K562 (cell line): ENCODE data around the gene C2CD2L. TPM values are rescaled to one million over a fixed set of nuclear protein-coding genes. Genes with fewer than 3 reads are reported as not detected.

Experiments
- ATAC-seq: fragments of 200-7000 bp; cut with Tn5 transposase; 3 replicates; pipeline ENCODE4 v1.9.1; 2020; ENCODE audit warnings: moderate library complexity
- BruUV-seq: library from RNA; stranded (reverse); fragments of 400-500 nt; replicated peaks from 2 replicates; lab custom pipeline; 2021; lab: Mats Ljungman, UMichigan
- CTCF ChIA-PET: fragments of 300-600 bp; formaldehyde crosslinking; extraction: SDS; loops from one replicate; lab custom pipeline; 2021; ENCODE audit warnings: low intra/inter-chr PET ratio; lab: Yijun Ruan, JAX
- POLR2A ChIA-PET: fragments of 300-600, 350-650 bp; sonication (Branson Sonifier 250); formaldehyde crosslinking; extraction: SDS; loops from one replicate; lab custom pipeline; 2021; ENCODE audit warnings: antibody characterized with exemption, inconsistent platforms; lab: Yijun Ruan, JAX
- DNase-seq, 4 experiments: peaks; one replicate each; pipeline versions ENCODE4 v3.0.0 to v3.0.0-alpha.2; 2011 to 2018; ENCODE audit warnings: low spot score in 3 of 4, mixed read lengths in 3 of 4; ENCODE audit errors: extremely low read depth in 1 of 4
- FAIRE-seq: peaks from 2 replicates; lab custom pipeline; 2011; peaks lifted over from hg19 to GRCh38; lab: Jason Lieb, UNC
- H2AFZ ChIP-seq: 2 replicates; pipeline ENCODE4 v1.6.0; 2011; ENCODE audit warnings: low read depth, low read length, control low read depth, inconsistent platforms
- H3K27ac ChIP-seq: fragments of 200-600 bp; 3 replicates; pipeline ENCODE4 v1.8.0; 2011; ENCODE audit warnings: low read depth, mild to moderate bottlenecking, control low read depth, inconsistent platforms, low read length, moderate library complexity, mixed read lengths; ENCODE audit errors: extremely low read depth
- H3K27me3 ChIP-seq, 2 experiments: fragments of 300-600 bp in 1 of 2; 2 replicates in 1 of 2; 3 replicates in 1 of 2; pipeline versions ENCODE4 v1.6.0 to v1.8.0; 2011; ENCODE audit warnings: inconsistent platforms in 2 of 2, low read length in 2 of 2, mild to moderate bottlenecking in 1 of 2, mixed read lengths in 1 of 2, moderate library complexity in 1 of 2; ENCODE audit not compliant: control insufficient read depth in 2 of 2, insufficient read depth in 2 of 2
- H3K36me3 ChIP-seq: fragments of 300-600 bp; 3 replicates; pipeline ENCODE4 v1.8.0; 2011; ENCODE audit warnings: mild to moderate bottlenecking, low read length, inconsistent platforms; ENCODE audit not compliant: control insufficient read depth, insufficient read depth
- H3K4me1 ChIP-seq, 2 experiments: fragments of 200-600 bp in 1 of 2; replicated peaks in 1 of 2; 2 replicates in 1 of 2; 3 replicates in 1 of 2; pipeline versions ENCODE4 v1.5.1 to v1.8.0; 2011; ENCODE audit warnings: inconsistent platforms in 2 of 2, low read length in 2 of 2, mild to moderate bottlenecking in 1 of 2, mixed read lengths in 1 of 2, moderate library complexity in 1 of 2; ENCODE audit not compliant: control insufficient read depth in 2 of 2, insufficient read depth in 2 of 2
- H3K4me2 ChIP-seq: 2 replicates; pipeline ENCODE4 v1.6.1; 2011; ENCODE audit warnings: low read length, control low read depth, inconsistent platforms, mixed read lengths; ENCODE audit not compliant: insufficient read depth
- H3K4me3 ChIP-seq: fragments of 200-600 bp; sonication (generic), shearing (Covaris generic); 2 replicates; pipeline ENCODE4 v1.5.1; 2016; ENCODE audit warnings: control low read depth, inconsistent platforms
- H3K79me2 ChIP-seq: fragments of 200-600 bp; 3 replicates; pipeline ENCODE4 v1.8.0; 2011; ENCODE audit warnings: low read length, inconsistent platforms; ENCODE audit not compliant: control insufficient read depth, insufficient read depth
- H3K9ac ChIP-seq, 2 experiments: 2 replicates each; pipeline versions ENCODE4 v1.6.0 to v1.6.1; 2011; ENCODE audit warnings: low read depth in 2 of 2, low read length in 2 of 2, control low read depth in 1 of 2, inconsistent platforms in 1 of 2, mild to moderate bottlenecking in 1 of 2, mixed read lengths in 1 of 2; ENCODE audit not compliant: insufficient read depth in 1 of 2
- H3K9me1 ChIP-seq: one replicate; pipeline ENCODE4 v1.6.0; 2011; ENCODE audit warnings: inconsistent platforms, mild to moderate bottlenecking, low read length, moderate library complexity; ENCODE audit not compliant: control insufficient read depth, insufficient read depth
- H3K9me3 ChIP-seq: replicated peaks from 2 replicates; pipeline ENCODE4 v1.5.1; 2011; ENCODE audit warnings: low read depth, low read length, inconsistent platforms; ENCODE audit not compliant: control insufficient read depth, insufficient read depth
- H4K20me1 ChIP-seq: replicated peaks from 2 replicates; pipeline ENCODE4 v1.6.1; 2011; ENCODE audit warnings: low read length, inconsistent platforms, mixed read lengths; ENCODE audit not compliant: control insufficient read depth, insufficient read depth
- CEBPG ChIP-seq, 3 experiments: fragments of 200-800 bp in 1 of 3; sonication (Bioruptor generic) in 1 of 3; sonication (generic) in 1 of 3; formaldehyde crosslinking in 1 of 3; IDR thresholded peaks in 2 of 3; conservative IDR thresholded peaks in 1 of 3; 2 replicates each; pipeline versions ENCODE4 v1.6.1 to v1.8.0; 2016 to 2022; ENCODE audit warnings: missing compliant biosample characterization in 2 of 3, missing genetic modification characterization in 2 of 3, mild to moderate bottlenecking in 1 of 3, missing genetic modification reagents in 1 of 3
- CHD1 ChIP-seq: fragments of 200-600 bp; sonication (generic); IDR thresholded peaks from one replicate; pipeline ENCODE4 v1.6.1; 2012; ENCODE audit warnings: mild to moderate bottlenecking, moderate library complexity, low read length, inconsistent platforms
- HDAC2 ChIP-seq: fragments of 450-650 bp; IDR thresholded peaks from 2 replicates; pipeline ENCODE4 v1.6.1; 2016; ENCODE audit warnings: mild to moderate bottlenecking
- HNRNPK ChIP-seq: fragments of 200-400 bp; formaldehyde crosslinking; IDR thresholded peaks from one replicate; pipeline ENCODE4 v1.6.1; 2018; ENCODE audit warnings: mild to moderate bottlenecking, low read depth, low read length; ENCODE audit not compliant: poor library complexity, severe bottlenecking
- HNRNPUL1 ChIP-seq: fragments of 200-400 bp; formaldehyde crosslinking; IDR thresholded peaks from 2 replicates; pipeline ENCODE4 v1.6.1; 2017; ENCODE audit warnings: low read length
- SOX6 ChIP-seq: fragments of 450-650 bp; IDR thresholded peaks from 2 replicates; pipeline ENCODE4 v1.6.1; 2014; ENCODE audit warnings: mild to moderate bottlenecking
- ZNF146 ChIP-seq: IDR thresholded peaks from one replicate; pipeline ENCODE4 v1.6.1; 2018; ENCODE audit warnings: missing compliant biosample characterization; ENCODE audit not compliant: unreplicated experiment
- WGBS: fragments of 100-300 bp; shearing (Covaris generic); methylation state at CpG from one replicate; pipeline ENCODE4 v1.1.6; 2016; ENCODE audit warnings: low coverage, mixed read lengths; ENCODE audit not compliant: insufficient coverage; ENCODE audit errors: missing lambda C conversion rate; 5-methylcytosine and 5-hydroxymethylcytosine counted together
- in situ Hi-C: fragments of 300-500 bp; cut with MboI; formaldehyde crosslinking; loops from 4 replicates; pipeline ENCODE4 v1.15.0; 2018; ENCODE audit warnings: inconsistent platforms, mixed read lengths
- intact Hi-C: fragments of 100-400 bp; cut with micrococcal nuclease; formaldehyde crosslinking; loops from 2 replicates; pipeline ENCODE4 v1.14.2; 2022
- polyA plus RNA-seq, 8 experiments: library from polyadenylated mRNA; depleted of rRNA in 4 of 8; stranded (reverse) in 5 of 8; unstranded in 3 of 8; fragments of >200 nt; fragmentation: Nextera tagmentation in 2 of 8; fragmentation: Illumina TruSeq in 1 of 8; extraction: Ambion mirVana in 2 of 8; extraction: Trizol in 1 of 8; gene quantifications; 2 replicates each; pipeline versions ENCODE4 v1.2.1 to v1.2.3, GENCODE V29; 2011 to 2014; ENCODE audit warnings: inconsistent platforms in 1 of 8, missing spikeins in 1 of 8
- total RNA-seq, 7 experiments: library from RNA; depleted of rRNA in 6 of 7; stranded (reverse); fragments of >200 nt in 6 of 7; fragmentation: Illumina TruSeq in 2 of 7; extraction: Trizol in 2 of 7; gene quantifications; 2 replicates each; pipeline versions ENCODE4 v1.2.1 to v1.2.3, GENCODE V29; 2011 to 2021; ENCODE audit warnings: low replicate concordance in 1 of 7
- TF ChIP-seq, protein P1 (sequence below): fragments of 250-450 bp; sonication (Bioruptor Pico); IDR thresholded peaks from 2 replicates; pipeline ENCODE4 v1.4.0; 2020; ENCODE audit warnings: mild to moderate bottlenecking, moderate library complexity
- TF ChIP-seq, protein P2 (sequence below): IDR thresholded peaks from 3 replicates; pipeline ENCODE4 v1.6.1; 2011; ENCODE audit warnings: borderline replicate concordance, mild to moderate bottlenecking; ENCODE audit not compliant: insufficient read length, insufficient read depth
- TF ChIP-seq, protein P3 (sequence below), 2 experiments: fragments of 450-650 bp; conservative IDR thresholded peaks; 2 replicates each; pipeline ENCODE4 v1.6.1; 2017; ENCODE audit warnings: mild to moderate bottlenecking in 2 of 2, moderate library complexity in 2 of 2
- TF ChIP-seq, protein P4 (sequence below): fragments of 450-650 bp; IDR thresholded peaks from 2 replicates; pipeline ENCODE4 v1.7.0; 2016; ENCODE audit warnings: borderline replicate concordance

Gene C2CD2L
- total and polyA plus RNA-seq, 9 of the 15 experiments (the other 6 are each of a cell fraction or from before 2014, with no cell fraction given) = 0.66 to 41.2 (median 14.8) TPM

DNA sequence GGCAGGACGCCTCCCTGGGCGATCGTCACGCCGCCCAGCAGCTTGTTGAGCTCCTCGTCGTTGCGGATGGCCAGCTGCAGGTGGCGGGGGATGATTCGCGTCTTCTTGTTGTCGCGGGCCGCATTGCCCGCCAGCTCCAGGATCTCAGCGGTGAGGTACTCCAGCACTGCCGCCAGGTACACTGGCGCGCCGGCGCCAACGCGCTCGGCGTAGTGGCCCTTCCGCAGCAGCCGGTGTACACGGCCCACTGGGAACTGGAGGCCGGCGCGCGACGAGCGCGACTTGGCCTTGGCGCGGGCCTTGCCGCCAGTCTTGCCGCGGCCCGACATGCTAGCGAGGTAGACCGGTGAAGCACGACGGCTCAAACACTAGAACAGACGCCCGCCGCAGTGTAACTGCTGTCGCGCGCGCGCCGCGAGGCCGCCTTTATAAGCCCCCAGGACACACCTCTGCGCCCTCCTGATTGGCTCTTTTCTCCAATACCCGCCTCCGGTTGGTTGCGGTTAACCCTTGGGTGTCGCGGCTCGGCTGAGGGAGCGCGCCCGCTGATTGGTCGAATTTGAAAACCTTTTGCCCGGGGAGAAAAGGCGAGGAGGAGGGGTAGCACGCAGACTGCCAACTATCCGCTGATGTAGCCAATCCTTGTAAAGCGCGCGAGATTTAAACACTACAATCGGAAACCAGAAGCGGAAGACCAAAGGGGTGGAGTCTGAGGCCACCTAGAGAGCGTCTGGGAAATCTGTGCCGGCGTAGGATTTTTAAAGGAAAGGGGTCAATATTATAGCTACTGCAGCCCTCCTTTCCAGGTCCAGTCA is 11.9 kb upstream of the C2CD2L start:
- FAIRE-seq (peak; percentile 97), ATAC-seq (peak; percentile 81), DNase-seq (peak; percentile 96 to 99 (median 98))
- Histone ChIP-seq H3K36me3 (peaks cover 78% of the 10 kb centered on the region), H3K27ac (peak overlapping the region; percentile 95), H3K9me1 (no peaks in the 10 kb centered on the region), H4K20me1 (peaks cover 25% of the 10 kb centered on the region), H3K4me3 (peak overlapping the region; percentile 94), H3K79me2 (peaks cover 59% of the 10 kb centered on the region), H3K27me3 (no peaks in the 10 kb centered on the region; a peak in 1 of 5 replicates), H3K9ac (peak overlapping the region; percentile 94 to 99), H2AFZ (peak overlapping the region; percentile 35), H3K4me1 (peaks cover 24 to 28% of the 10 kb centered on the region in 2 experiments; a peak in 4 of 5 replicates), H3K4me2 (peak overlapping the region; percentile 98), H3K9me3 (no peaks in the 10 kb centered on the region)
- CTCF ChIA-PET = interaction anchor here (0.6 to 1.3 kb wide), 3 partner anchors 17 to 184 kb away, joined by 3 to 6 read pairs (median 5); no protein-coding TSS in a partner anchor
- POLR2A ChIA-PET = interaction anchor here (0.5 to 5.5 kb wide), 57 partner anchors 7 to 704 kb away, joined by 3 to 75 read pairs (median 3); partner anchors contain the start of genes ABCG4, C2CD2L, CBL and HINFP
- 2% methylated on average over 73 of the region's 79 CpGs for WGBS
- in situ Hi-C loops (no loop called here), intact Hi-C loops (loop anchor here (1.0 to 2.0 kb wide), 3 partner anchors 28 to 166 kb away; partner anchors contain the start of genes HYOU1 and VPS11)
- no TSS peak for BruUV-seq
- TF ChIP-seq CEBPG (CRISPR knock-in tag; IDR thresholded peaks at IDR 0.05) (no peak), CEBPG (tag; conservative IDR thresholded peaks at IDR 0.05 in 1 of 2, IDR thresholded peaks at IDR 0.05 in 1 of 2) (no peak), CHD1 (peak; percentile 97), HNRNPK (no peak), HDAC2 (peak; percentile 75; the same call in 1 of the 2 replicates), HNRNPUL1 (no peak), SOX6 (peak; percentile 39), ZNF146 (CRISPR knock-in tag) (no peak)
- TF ChIP-seq, protein P1, sequence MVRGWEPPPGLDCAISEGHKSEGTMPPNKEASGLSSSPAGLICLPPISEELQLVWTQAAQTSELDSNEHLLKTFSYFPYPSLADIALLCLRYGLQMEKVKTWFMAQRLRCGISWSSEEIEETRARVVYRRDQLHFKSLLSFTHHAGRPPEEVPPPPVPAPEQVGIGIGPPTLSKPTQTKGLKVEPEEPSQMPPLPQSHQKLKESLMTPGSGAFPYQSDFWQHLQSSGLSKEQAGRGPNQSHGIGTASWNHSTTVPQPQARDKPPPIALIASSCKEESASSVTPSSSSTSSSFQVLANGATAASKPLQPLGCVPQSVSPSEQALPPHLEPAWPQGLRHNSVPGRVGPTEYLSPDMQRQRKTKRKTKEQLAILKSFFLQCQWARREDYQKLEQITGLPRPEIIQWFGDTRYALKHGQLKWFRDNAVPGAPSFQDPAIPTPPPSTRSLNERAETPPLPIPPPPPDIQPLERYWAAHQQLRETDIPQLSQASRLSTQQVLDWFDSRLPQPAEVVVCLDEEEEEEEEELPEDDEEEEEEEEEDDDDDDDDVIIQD (CRISPR knock-in tag) = no peak
- TF ChIP-seq, protein P2, sequence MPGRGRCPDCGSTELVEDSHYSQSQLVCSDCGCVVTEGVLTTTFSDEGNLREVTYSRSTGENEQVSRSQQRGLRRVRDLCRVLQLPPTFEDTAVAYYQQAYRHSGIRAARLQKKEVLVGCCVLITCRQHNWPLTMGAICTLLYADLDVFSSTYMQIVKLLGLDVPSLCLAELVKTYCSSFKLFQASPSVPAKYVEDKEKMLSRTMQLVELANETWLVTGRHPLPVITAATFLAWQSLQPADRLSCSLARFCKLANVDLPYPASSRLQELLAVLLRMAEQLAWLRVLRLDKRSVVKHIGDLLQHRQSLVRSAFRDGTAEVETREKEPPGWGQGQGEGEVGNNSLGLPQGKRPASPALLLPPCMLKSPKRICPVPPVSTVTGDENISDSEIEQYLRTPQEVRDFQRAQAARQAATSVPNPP = no peak
- TF ChIP-seq, protein P3, sequence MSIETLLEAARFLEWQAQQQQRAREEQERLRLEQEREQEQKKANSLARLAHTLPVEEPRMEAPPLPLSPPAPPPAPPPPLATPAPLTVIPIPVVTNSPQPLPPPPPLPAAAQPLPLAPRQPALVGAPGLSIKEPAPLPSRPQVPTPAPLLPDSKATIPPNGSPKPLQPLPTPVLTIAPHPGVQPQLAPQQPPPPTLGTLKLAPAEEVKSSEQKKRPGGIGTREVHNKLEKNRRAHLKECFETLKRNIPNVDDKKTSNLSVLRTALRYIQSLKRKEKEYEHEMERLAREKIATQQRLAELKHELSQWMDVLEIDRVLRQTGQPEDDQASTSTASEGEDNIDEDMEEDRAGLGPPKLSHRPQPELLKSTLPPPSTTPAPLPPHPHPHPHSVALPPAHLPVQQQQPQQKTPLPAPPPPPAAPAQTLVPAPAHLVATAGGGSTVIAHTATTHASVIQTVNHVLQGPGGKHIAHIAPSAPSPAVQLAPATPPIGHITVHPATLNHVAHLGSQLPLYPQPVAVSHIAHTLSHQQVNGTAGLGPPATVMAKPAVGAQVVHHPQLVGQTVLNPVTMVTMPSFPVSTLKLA (conservative IDR thresholded peaks at IDR 0.05) = peak; percentile 78 to 89
- TF ChIP-seq, protein P4, sequence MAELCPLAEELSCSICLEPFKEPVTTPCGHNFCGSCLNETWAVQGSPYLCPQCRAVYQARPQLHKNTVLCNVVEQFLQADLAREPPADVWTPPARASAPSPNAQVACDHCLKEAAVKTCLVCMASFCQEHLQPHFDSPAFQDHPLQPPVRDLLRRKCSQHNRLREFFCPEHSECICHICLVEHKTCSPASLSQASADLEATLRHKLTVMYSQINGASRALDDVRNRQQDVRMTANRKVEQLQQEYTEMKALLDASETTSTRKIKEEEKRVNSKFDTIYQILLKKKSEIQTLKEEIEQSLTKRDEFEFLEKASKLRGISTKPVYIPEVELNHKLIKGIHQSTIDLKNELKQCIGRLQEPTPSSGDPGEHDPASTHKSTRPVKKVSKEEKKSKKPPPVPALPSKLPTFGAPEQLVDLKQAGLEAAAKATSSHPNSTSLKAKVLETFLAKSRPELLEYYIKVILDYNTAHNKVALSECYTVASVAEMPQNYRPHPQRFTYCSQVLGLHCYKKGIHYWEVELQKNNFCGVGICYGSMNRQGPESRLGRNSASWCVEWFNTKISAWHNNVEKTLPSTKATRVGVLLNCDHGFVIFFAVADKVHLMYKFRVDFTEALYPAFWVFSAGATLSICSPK = no peak
